Peyer's patch (tissue), 4 donors: ENCODE measurements around the gene VAV2.

Source experiments
- CTCF ChIP-seq, 6 experiments: fragments of 450-650 bp in 4 of 6; fragments of 200-600 bp in 2 of 6; sonication (generic) in 1 of 6; IDR thresholded peaks; one replicate each; pipeline ENCODE4 v1.5.1; 2017 to 2019; ENCODE audit warnings: antibody characterized with exemption in 6 of 6, mild to moderate bottlenecking in 3 of 6, moderate library complexity in 1 of 6
- POLR2A ChIP-seq, 2 donors: fragments of 450-650 bp; IDR thresholded peaks; one replicate each; pipeline ENCODE4 v1.5.1; 2017; ENCODE audit warnings: antibody characterized with exemption in 2 of 2, mild to moderate bottlenecking in 2 of 2, moderate library complexity in 2 of 2

- TF ChIP-seq CTCF (IDR thresholded peaks at IDR 0.05), result no peak
- TF ChIP-seq POLR2A (IDR thresholded peaks at IDR 0.05), result no peak
Measured at GRCh38 chr9:133739408-133740280, 252.5 kb downstream of the VAV2 start.
